Prostate gland (tissue), 2 donors: ENCODE data around the gene PCK1. TPM values are rescaled to one million over a fixed set of nuclear protein-coding genes. Genes with fewer than 3 reads are reported as not detected.
A peak's percentile ranks its signal among the peaks of the same experiment; 100 is the strongest.

Source experiments
- DNase-seq: peaks from one replicate; pipeline ENCODE4 v3.0.0-alpha.2; 2019; ENCODE audit warnings: low spot score
- H3K27ac ChIP-seq, 2 donors: fragments of 200-600 bp; sonication (generic); 2 replicates each; pipeline ENCODE4 v1.5.1; 2017 to 2019
- H3K27me3 ChIP-seq: fragments of 200-600 bp; sonication (generic); replicated peaks from 2 replicates; pipeline ENCODE4 v1.5.1; 2019; ENCODE audit not compliant: insufficient read depth
- H3K36me3 ChIP-seq, 2 donors: fragments of 200-600 bp; sonication (generic); 1 replicate in 1 of 2; 2 replicates in 1 of 2; pipeline versions ENCODE4 v1.5.1 to v1.8.1; 2017 to 2019
- H3K4me1 ChIP-seq: fragments of 200-600 bp; sonication (generic); replicated peaks from 2 replicates; pipeline ENCODE4 v1.5.1; 2019
- H3K4me3 ChIP-seq, 2 donors: fragments of 200-600 bp; sonication (generic); 2 replicates each; pipeline ENCODE4 v1.5.1; 2017 to 2019
- H3K9me3 ChIP-seq: fragments of 200-600 bp; sonication (generic); 2 replicates; pipeline ENCODE4 v1.5.1; 2017
- CTCF ChIP-seq, 4 experiments: fragments of 200-600 bp in 2 of 4; fragments of 450-650 bp in 2 of 4; sonication (generic) in 2 of 4; IDR thresholded peaks; 1 replicate in 3 of 4; 2 replicates in 1 of 4; pipeline ENCODE4 v1.5.1; 2016 to 2019; ENCODE audit warnings: antibody characterized with exemption in 4 of 4, mild to moderate bottlenecking in 2 of 4, moderate library complexity in 2 of 4
- POLR2A ChIP-seq: fragments of 450-650 bp; IDR thresholded peaks from one replicate; pipeline ENCODE4 v1.6.1; 2016; ENCODE audit warnings: antibody characterized with exemption, mild to moderate bottlenecking
- POLR2AphosphoS5 ChIP-seq: sonication (generic); formaldehyde crosslinking; IDR thresholded peaks from one replicate; pipeline ENCODE4 v1.6.1; 2017; ENCODE audit warnings: antibody characterized with exemption
- WGBS: methylation state at CpG from one replicate; pipeline ENCODE4 v1.1.5; 2018; 5-methylcytosine and 5-hydroxymethylcytosine counted together
- intact Hi-C: fragments of 100-400 bp; cut with DNase I; formaldehyde crosslinking; loops from one replicate; pipeline ENCODE4 v1.14.2; 2022
- total RNA-seq, 2 donors: library from RNA; depleted of rRNA; stranded (reverse); fragments of >200 nt; gene quantifications; one replicate each; pipeline ENCODE4 v1.1.0, GENCODE V29; 2016

PCK1 gene
- total RNA-seq, 2 donors from 2014 or later: 0.68 TPM; not detected in 1

GRCh38 chr20:57528148-57528547 lies 32.8 kb upstream of the PCK1 start:
- Histone ChIP-seq H3K9me3 (no peaks in the 10 kb centered on the region), H3K27me3 (no peaks in the 10 kb centered on the region), H3K27ac (no peak overlapping the region), H3K36me3 (no peaks in the 10 kb centered on the region), H3K4me3 (no peak overlapping the region), H3K4me1 (no peaks in the 10 kb centered on the region)
- 94% methylated on average over 4 of the region's 4 CpGs for WGBS
- DNase-seq: no peak
- TF ChIP-seq CTCF (IDR thresholded peaks at IDR 0.05) (no peak), POLR2AphosphoS5 (no peak), POLR2A (no peak)
- intact Hi-C loops: no loop called here

- Histone ChIP-seq H3K9me3 (no peaks in the 10 kb centered on the region), H3K27ac (no peak overlapping the region), H3K27me3 (no peaks in the 10 kb centered on the region), H3K4me3 (no peak overlapping the region), H3K36me3 (no peaks in the 10 kb centered on the region), H3K4me1 (no peaks in the 10 kb centered on the region)
- WGBS: 87% methylated on average over 8 of the region's 8 CpGs
- TF ChIP-seq POLR2AphosphoS5: no peak
- DNase-seq: no peak
- intact Hi-C loops: no loop called here
These were observed 31.7 kb upstream of the PCK1 start for GRCh38 chr20:57529160-57529585.

- H3K36me3 ChIP-seq: no peaks in the 10 kb centered on the region
- intact Hi-C loops: no loop called here
- no peak overlapping the region for H3K4me3 ChIP-seq
- TF ChIP-seq POLR2A: no peak
- TF ChIP-seq CTCF (IDR thresholded peaks at IDR 0.05): no peak
- TF ChIP-seq POLR2AphosphoS5: no peak
- WGBS: 74% methylated on average over 3 of the region's 3 CpGs
- H3K9me3 ChIP-seq: no peaks in the 10 kb centered on the region
- H3K27me3 ChIP-seq: no peaks in the 10 kb centered on the region
- no peak for DNase-seq
- H3K27ac ChIP-seq: no peak overlapping the region
- H3K4me1 ChIP-seq: no peaks in the 10 kb centered on the region
These were observed 31.1 kb upstream of the PCK1 start for GRCh38 chr20:57529810-57530209.

GRCh38 chr20:57530327-57530981 lies 30.5 kb upstream of the PCK1 start:
- Histone ChIP-seq H3K36me3 (no peaks in the 10 kb centered on the region), H3K27ac (no peak overlapping the region)
- intact Hi-C loops: no loop called here

GRCh38 chr20:57532104-57532503 lies 28.8 kb upstream of the PCK1 start:
- no peaks in the 10 kb centered on the region for H3K36me3 ChIP-seq
- DNase-seq: no peak
- intact Hi-C loops: no loop called here
- 54% methylated on average over 2 of the region's 2 CpGs for WGBS
- H3K27me3 ChIP-seq: no peaks in the 10 kb centered on the region
- H3K4me3 ChIP-seq: no peak overlapping the region
- TF ChIP-seq POLR2AphosphoS5 (no peak), CTCF (IDR thresholded peaks at IDR 0.05) (no peak), POLR2A (no peak)
- H3K9me3 ChIP-seq: no peaks in the 10 kb centered on the region
- H3K27ac ChIP-seq: no peak overlapping the region
- no peaks in the 10 kb centered on the region for H3K4me1 ChIP-seq

More at GRCh38 chr20:57530327-57530981, 30.5 kb upstream of the PCK1 start:
- 44% methylated on average over 4 of the region's 4 CpGs for WGBS
- no peak overlapping the region for H3K4me3 ChIP-seq
- DNase-seq: no peak
- no peaks in the 10 kb centered on the region for H3K4me1 ChIP-seq
- TF ChIP-seq POLR2AphosphoS5: peak; percentile 25
- TF ChIP-seq CTCF (IDR thresholded peaks at IDR 0.05): no peak
- H3K9me3 ChIP-seq: no peaks in the 10 kb centered on the region
- no peaks in the 10 kb centered on the region for H3K27me3 ChIP-seq
